HG02981 (cell line): ENCODE data around the gene PVALEF.

ENCODE experiments used
- ATAC-seq: cut with Tn5 transposase; IDR thresholded peaks from one replicate; pipeline ENCODE4 v1.9.1; 2021; ENCODE audit warnings: mild to moderate bottlenecking, moderate library complexity; ENCODE audit not compliant: unreplicated experiment

The PVALEF gene

GRCh38 chr17:81128338-81128737 is 37.0 kb upstream of the PVALEF start:
- no peak for ATAC-seq

- no peak for ATAC-seq
Measured at GRCh38 chr17:81128774-81129173, 36.5 kb upstream of the PVALEF start.

DNA sequence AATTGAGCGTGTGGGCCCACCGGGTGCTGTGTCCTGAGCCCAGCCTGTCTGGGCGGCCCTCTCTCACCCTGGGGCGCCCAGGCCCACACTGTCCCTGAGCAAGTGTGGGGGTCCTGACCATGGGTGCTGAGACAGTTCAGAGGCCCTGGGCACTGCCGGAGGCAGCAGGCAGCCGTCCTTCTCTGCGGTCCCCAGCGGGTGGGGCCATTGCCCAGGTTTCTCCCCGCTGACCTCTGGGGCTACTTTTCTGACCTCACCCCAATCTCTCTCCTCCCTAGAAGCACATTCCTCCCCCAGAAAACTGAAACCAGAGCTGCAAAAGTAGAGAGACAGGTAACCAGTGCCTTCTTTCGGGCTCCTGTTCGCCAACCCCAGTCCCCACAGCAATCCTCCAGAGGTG is 36.0 kb upstream of the PVALEF start:
- ATAC-seq = no peak

- ATAC-seq = no peak
Measured at GRCh38 chr17:81129711-81130367, 35.5 kb upstream of the PVALEF start.

- no peak for ATAC-seq
Measured at GRCh38 chr17:81130385-81131361, 34.6 kb upstream of the PVALEF start.

DNA sequence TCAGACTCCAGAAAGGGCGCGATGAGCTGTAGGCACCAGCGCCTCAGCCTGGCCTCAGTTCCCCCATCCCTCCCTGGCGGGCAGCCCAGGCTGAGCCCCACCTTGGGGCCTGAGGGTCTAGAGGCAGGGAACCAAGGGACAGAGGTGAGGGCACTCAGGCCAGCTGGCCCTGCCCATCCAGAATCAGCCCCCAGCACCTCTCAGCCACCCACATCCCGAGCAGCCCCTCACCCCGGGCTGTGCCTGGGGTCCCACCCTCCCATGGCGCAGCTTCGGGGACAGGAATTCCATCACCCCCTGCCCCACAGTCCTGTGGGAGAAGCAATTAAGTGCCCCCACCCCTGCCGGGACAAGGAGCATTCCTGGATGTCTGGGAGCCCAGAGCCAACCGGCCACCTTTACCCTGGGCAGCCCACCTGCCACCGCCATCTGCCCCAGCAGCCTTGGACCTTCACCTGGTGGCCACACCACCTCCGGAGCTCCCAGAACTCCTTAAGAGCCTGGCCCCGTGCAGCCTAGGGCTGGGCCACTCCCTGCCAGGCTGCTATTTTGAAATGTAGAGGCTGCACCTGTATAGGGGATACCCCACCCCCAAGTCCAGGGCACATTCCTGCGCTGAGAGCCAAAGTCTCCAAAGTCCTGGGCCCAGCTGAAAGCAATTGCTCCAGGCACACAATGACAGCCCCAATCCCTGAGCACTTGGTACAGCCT is 33.7 kb upstream of the PVALEF start:
- no peak for ATAC-seq

- no peak for ATAC-seq
Measured at GRCh38 chr17:81132197-81132540, 33.1 kb upstream of the PVALEF start.

DNA sequence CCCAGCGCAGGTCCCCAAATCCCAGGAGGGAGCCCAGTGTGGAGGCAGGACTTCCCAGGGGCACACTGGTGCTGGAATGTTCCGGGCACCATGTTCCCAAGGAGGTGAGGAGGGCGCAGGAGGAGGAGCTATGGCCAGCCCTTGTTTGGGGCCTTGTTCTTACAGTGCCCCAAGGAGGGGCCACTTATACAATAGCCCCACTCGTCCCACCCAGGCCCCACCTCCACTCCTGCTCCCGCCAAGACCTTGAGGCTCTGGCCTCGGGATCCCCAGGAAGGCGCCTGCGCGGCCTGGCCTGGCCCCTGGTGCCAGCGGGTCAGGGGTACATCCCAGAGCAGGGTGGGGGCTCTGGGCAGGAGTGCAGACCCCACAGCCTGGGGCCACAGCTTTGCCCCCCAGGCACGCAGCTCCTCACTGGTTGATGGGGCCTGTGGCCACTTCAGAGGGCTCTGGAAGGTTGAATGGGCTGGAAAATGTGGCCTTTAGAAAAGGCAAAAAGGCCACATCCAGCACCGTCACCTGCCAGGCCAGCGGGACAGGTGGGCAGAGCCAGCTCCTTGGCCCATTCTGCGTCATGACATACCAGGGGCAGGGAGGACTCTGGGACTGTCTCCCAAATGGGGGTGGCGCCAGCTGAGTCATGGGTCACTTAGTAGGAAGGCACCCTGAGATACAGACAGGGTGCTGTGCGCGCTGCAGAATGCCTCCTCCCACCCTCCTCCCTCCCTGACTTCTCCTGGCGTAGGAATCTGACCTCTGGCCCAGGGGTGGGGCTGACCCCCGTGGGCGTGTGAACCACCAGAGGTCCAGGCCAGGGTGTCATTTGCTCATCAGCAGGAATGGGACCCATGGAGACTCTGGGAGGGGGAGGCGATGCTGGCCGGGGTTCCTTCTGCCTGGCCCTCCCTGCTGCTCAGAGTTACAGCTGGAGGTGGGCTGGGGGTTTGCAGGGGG is 32.3 kb upstream of the PVALEF start:
- no peak for ATAC-seq

DNA sequence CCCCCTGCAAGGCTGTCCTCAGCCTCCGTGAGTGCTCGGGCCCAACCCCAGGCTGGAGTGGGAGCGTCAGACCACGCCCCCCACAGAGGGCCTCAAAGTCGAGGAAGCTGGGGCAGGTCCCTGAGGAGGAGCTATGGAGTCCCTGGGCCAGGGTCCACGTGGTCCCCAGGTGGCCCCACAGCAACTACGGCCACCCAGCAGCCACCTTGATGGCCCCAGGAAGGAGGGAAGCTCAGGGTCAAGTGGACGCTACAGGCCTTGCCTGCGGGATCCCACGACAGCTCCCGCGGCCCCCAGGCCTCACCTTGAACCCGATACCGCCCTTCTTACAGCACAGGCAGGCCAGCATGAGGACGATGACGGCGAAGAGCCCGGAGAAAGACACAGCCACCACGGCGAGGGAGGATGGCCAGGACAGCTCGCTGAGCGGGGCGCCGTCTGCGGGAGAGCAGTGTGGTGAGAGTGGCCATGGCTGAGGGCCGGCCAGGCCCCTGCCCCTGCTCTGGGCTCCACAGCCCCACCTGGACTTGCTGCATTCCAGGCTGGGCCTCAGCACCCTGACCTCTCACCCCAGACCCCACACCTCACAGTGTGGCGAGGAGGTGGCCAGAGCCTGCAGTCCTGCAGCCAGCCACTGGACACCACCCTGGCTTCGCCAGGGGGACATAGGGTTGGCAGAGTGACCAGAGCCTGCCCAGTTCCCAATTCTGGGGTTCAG is 31.1 kb upstream of the PVALEF start:
- no peak for ATAC-seq

DNA sequence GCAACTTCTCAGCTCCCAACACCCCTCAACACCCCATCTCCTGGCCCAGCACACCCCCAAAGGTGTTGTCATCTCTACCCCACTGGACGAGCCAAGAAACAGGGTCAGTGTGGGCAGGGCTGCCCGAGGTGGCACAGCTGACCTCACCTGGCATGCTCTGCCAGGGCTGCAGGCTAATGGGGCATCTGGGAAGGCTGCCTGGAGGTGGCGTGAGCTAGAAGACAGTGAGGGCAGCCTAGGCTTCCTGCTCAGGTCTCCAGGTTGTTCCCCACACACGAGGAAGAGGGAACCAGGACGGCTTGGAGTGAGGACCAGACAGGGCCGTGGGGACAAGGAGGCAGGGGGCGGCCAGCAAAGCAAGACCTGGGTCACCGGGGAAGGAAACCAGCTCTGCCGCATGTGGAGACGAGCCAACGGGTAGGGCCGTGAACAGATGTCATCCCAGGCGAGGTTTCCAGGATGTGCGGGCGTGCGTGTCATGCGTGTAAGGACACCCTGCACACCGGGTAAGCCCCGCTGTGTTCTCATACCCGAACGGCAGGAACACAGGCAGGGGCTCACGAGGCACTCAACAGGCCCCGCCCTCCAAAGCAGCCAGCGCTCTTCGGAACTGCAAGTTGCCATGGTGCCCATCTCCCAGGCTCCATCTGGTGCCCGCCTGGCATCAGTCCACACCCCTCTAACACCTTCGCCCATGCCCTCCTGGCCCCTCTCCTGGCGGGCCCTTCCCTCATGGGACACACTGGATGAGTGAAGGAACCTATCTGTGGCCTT is 29.6 kb upstream of the PVALEF start:
- ATAC-seq = no peak

DNA sequence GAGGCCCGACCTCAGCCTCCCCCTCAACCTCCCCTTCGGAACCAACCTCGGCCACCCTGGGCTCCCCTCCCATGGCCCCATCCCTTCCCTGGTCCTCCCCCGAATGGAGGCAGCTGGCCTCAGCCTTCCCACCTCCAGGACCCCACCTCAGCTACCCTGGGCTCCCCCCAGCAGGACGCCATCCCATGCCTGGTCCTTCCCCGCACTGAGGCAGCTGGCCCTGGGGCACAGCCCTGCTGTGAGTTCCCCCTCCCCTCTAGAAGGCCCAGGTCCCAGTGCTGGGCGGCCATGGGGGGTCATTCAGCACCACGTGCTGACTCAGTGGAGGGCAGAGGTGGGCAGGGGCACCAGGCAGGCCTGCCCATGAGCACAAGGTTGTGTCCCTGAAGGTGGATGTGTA is 28.9 kb upstream of the PVALEF start:
- ATAC-seq = no peak

DNA sequence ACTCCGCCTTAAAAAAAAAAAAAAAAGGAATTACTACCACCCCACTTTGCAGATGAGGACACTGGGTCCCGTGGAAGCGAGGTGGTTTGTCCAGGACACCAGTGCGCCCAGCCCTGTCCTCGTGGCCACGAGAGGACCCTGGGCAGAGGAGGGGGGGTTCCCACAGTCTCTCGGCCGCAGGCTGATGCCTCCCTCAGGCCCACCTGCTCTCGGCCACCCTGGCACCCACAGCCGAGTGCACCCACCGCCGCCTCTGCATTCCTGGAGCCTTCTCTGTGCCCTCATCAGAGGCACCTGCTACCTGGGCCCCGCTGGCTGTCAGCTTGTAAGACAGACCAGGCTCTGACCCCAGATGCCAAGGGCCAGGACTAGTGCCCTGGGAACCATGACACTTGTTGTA is 28.1 kb upstream of the PVALEF start:
- ATAC-seq = no peak

GRCh38 chr17:81138083-81138482 is 27.2 kb upstream of the PVALEF start:
- ATAC-seq = no peak

DNA sequence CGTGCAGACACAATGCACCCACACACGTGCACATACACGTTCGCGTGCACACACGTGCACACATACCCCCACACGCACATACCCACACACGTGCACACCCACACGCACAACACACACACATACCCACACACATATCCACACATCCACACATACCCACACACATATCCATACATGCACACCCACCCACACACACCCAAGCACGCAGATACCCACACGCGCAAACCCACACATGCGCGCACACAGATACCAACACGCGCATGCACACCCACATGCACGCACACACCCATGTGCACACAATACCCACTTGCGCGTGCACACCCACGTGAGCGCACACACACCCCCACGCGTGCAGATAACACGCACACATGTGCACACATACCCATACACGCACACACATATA is 26.8 kb upstream of the PVALEF start:
- no peak for ATAC-seq

- ATAC-seq = no peak
Measured at GRCh38 chr17:81139428-81139827, 25.9 kb upstream of the PVALEF start.

DNA sequence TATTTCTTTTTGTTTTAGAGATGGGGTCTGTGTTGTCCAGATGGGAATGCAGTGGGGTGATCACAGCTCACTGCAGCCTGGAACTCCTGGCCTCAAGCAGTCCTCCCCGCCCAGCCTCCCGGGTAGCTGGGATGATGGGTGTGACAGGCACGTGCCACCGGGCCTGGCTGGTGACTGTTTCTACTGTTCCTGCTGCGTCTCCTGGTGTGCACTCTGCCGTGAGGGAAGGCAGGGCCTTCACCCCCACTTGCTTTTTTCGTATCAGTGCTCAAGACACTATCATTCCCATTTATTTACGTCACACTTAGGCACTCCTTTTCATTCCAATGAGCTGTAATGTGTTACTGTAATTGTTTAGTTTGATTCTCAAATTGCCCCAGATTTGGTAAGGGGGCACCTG is 25.3 kb upstream of the PVALEF start:
- no peak for ATAC-seq

DNA sequence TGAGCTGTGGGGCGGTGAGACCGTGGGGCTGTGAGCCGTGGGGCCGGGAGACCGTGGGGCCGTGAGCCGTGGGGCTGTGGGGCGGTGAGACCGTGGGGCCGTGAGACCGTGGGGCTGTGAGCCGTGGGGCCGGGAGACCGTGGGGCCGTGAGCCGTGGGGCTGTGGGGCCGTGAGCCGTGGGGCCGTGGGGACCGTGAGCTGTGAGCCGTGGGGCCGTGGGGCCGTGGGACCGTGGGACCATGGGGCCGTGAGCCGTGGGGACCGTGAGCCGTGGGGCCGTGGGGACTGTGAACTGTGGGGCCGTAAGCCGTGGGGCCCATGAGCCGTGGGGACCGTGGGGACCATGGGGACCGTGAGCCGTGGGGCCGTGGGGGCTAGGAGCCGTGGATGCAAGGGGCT is 24.6 kb upstream of the PVALEF start:
- no peak for ATAC-seq

DNA sequence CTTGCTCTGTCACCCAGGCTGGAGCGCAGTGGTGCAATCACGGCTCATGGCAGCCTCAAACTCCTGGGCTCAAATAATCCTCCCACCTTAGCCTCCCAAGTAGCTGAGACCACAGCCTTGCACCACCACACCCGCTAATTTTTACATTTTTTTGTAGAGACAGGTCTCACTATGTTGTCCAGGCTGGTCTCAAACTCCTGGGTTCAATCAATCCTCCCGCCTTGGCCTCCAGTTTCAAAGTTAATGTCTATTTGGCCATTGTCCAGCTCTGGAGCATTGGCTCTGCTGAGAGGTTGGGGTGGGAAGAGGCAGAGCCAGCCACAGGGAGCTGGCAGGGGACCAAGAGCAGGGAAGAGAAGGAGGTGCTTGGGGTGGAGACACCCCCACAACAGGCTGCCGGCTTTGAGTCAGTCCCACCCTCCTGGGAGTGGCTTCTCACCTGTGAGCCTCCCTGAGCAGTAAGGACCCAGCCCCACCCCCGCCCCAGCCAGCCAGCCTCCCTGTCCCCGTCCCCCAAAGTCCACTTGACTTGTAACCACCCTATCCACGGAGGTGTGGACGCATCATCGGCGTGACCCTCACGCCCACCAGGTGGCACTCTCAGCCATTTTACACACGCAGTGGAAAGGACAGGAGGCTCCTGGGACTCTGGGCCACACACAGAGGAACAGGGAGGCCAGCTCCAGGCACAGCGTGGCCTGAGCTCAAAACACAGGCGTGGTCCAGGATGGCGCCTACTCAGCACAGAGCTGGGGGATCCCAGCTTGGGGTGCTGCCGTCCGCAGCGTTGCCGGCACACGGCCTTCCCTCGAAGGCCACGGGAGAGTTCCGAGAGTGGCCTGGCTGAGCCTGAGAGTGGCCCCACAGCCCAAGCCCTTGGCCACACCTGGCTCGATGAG is 22.8 kb upstream of the PVALEF start:
- no peak for ATAC-seq
